ENCODE measurements around the gene AASDH.

The AASDH gene

DNA sequence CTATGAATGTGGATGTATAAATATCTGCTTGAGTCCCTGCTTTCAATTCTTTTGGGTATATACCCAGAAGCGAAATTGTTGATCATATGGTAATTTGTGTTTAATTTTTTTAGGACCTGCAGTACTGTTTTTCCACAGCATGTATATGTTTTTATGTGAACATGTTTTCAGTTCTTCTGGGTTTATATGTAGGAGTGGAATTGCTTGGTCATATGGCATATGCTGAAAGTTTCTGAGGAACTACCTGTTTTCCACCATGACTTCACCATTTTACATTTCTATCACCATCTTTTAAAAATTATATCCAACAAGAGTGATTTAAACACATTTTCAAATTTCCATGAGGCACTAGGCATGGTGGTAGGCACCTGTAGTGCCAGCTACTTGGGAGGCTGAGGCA, 39.9 kb upstream of the AASDH start:
- H3K4me3 ChIP-seq (ENCODE audit: low read length) = no peak overlapping the region
- TF ChIP-seq, protein P1, sequence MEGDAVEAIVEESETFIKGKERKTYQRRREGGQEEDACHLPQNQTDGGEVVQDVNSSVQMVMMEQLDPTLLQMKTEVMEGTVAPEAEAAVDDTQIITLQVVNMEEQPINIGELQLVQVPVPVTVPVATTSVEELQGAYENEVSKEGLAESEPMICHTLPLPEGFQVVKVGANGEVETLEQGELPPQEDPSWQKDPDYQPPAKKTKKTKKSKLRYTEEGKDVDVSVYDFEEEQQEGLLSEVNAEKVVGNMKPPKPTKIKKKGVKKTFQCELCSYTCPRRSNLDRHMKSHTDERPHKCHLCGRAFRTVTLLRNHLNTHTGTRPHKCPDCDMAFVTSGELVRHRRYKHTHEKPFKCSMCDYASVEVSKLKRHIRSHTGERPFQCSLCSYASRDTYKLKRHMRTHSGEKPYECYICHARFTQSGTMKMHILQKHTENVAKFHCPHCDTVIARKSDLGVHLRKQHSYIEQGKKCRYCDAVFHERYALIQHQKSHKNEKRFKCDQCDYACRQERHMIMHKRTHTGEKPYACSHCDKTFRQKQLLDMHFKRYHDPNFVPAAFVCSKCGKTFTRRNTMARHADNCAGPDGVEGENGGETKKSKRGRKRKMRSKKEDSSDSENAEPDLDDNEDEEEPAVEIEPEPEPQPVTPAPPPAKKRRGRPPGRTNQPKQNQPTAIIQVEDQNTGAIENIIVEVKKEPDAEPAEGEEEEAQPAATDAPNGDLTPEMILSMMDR (conservative IDR thresholded peaks at IDR 0.05; ENCODE audit: low read length) = no peak
- no peak for DNase-seq (ENCODE audit: low read depth)

- no peak overlapping the region for H3K4me3 ChIP-seq (ENCODE audit: low read length)
- TF ChIP-seq, protein P1 (conservative IDR thresholded peaks at IDR 0.05; ENCODE audit: low read length) = no peak
- DNase-seq (ENCODE audit: low read depth) = no peak
Observed at GRCh38 chr4:56426273-56426672, 39.0 kb upstream of the AASDH start.

DNA sequence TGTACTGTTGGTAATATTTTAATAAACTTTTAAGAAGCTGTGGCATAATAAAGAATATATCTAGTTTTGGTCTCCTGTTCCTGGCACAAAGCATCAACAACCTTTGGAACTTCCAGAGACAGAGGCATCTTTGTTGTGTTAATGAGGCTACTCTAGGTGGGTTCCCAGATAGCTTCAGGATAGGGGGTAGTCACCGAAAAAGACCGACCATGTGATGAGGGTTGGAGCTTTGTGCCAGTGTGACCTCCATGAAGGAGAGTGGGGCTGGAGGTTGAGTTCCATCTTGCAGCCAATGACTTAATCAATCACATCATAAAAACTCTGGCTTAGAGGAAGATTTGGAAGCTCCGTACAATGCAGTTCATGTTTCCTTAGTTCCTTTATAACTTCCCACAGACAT, 38.2 kb upstream of the AASDH start:
- TF ChIP-seq, protein P1 (conservative IDR thresholded peaks at IDR 0.05; ENCODE audit: low read length) = no peak
- no peak for DNase-seq (ENCODE audit: low read depth)
- no peak overlapping the region for H3K4me3 ChIP-seq (ENCODE audit: low read length)

- no peak overlapping the region for H3K4me3 ChIP-seq (ENCODE audit: low read length)
- TF ChIP-seq, protein P1 (conservative IDR thresholded peaks at IDR 0.05; ENCODE audit: low read length) = peak; percentile 77
- peak; percentile 42 for DNase-seq (ENCODE audit: low read depth)
Observed at GRCh38 chr4:56424697-56425514, 37.6 kb upstream of the AASDH start.

- TF ChIP-seq, protein P1 (conservative IDR thresholded peaks at IDR 0.05; ENCODE audit: low read length) = no peak
- no peak for DNase-seq (ENCODE audit: low read depth)
- H3K4me3 ChIP-seq (ENCODE audit: low read length) = no peak overlapping the region
Observed at GRCh38 chr4:56424176-56424575, 36.9 kb upstream of the AASDH start.

DNA sequence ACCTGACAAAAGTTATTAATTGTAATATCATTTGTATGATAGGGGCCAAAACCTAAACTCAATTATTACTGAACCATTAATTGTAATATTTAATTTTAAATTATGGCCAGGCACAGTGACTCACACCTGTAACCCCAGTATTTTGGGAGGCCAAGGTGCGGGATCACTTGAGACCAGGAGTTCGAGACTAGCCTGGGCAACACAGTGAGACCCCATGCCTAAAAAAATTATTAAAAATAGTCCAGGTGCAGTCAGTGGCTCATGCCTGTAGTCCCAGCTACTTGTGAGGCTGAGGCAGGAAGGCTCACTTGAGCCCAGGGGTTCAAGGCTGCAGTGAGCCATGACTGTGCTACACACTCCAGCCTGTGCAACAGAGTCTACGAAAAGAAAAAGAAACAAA, 30.1 kb upstream of the AASDH start:
- TF ChIP-seq, protein P1 (conservative IDR thresholded peaks at IDR 0.05; ENCODE audit: low read length) = no peak
- no peak for DNase-seq (ENCODE audit: low read depth)
- H3K4me3 ChIP-seq (ENCODE audit: low read length) = no peak overlapping the region

- H3K4me3 ChIP-seq (ENCODE audit: low read length) = no peak overlapping the region
- TF ChIP-seq, protein P1 (conservative IDR thresholded peaks at IDR 0.05; ENCODE audit: low read length) = no peak
- no peak for DNase-seq (ENCODE audit: low read depth)
Observed at GRCh38 chr4:56416349-56416748, 29.1 kb upstream of the AASDH start.
